ENCODE results near the gene ZSCAN1.

Gene ZSCAN1

GRCh38 chr19:58083021-58083420 lies 49.2 kb downstream of the ZSCAN1 start:
- DNase-seq (ENCODE audit: low read depth, low spot score): no peak

- DNase-seq (ENCODE audit: low read depth, low spot score): no peak
These were observed 50.9 kb downstream of the ZSCAN1 start for GRCh38 chr19:58084596-58085347.

GRCh38 chr19:58085348-58085875 lies 51.6 kb downstream of the ZSCAN1 start:
- DNase-seq (ENCODE audit: low read depth, low spot score): no peak

- DNase-seq (ENCODE audit: low read depth, low spot score): no peak
These were observed 53.2 kb downstream of the ZSCAN1 start for GRCh38 chr19:58086825-58087710.

- DNase-seq (ENCODE audit: low read depth, low spot score): no peak
These were observed 54.8 kb downstream of the ZSCAN1 start for GRCh38 chr19:58088521-58089052.

- DNase-seq (ENCODE audit: low read depth, low spot score): no peak
These were observed 56.0 kb downstream of the ZSCAN1 start for GRCh38 chr19:58089846-58090245.

- no peak for DNase-seq (ENCODE audit: low read depth, low spot score)
These were observed 57.6 kb downstream of the ZSCAN1 start for GRCh38 chr19:58091251-58091995.

- no peak for DNase-seq (ENCODE audit: low read depth, low spot score)
These were observed 59.2 kb downstream of the ZSCAN1 start for GRCh38 chr19:58093071-58093470.

- DNase-seq (ENCODE audit: low read depth, low spot score): no peak
These were observed 61.5 kb downstream of the ZSCAN1 start for GRCh38 chr19:58095328-58095727.

GRCh38 chr19:58096884-58097283 lies 63.1 kb downstream of the ZSCAN1 start:
- no peak for DNase-seq (ENCODE audit: low read depth, low spot score)

GRCh38 chr19:58097349-58097748 lies 63.5 kb downstream of the ZSCAN1 start:
- DNase-seq (ENCODE audit: low read depth, low spot score): no peak

GRCh38 chr19:58097781-58098681 lies 64.2 kb downstream of the ZSCAN1 start, which contains the start of gene ZSCAN18:
TSS of gene ZSCAN18 (minus strand) at chr19:58098231. CDS start at chr19:58090267, 7,964 bp downstream.
- DNase-seq (ENCODE audit: low read depth, low spot score): peak; percentile 83

- no peak for DNase-seq (ENCODE audit: low read depth, low spot score)
These were observed 64.8 kb downstream of the ZSCAN1 start for GRCh38 chr19:58098682-58098998.

Measured in iPS DF 19.7 (cell line).